GM18868 (cell line): ENCODE measurements around the gene TRIO.

Experiments used
- ATAC-seq: cut with Tn5 transposase; IDR thresholded peaks from one replicate; pipeline ENCODE4 v1.9.1; 2021; ENCODE audit warnings: mild to moderate bottlenecking, moderate library complexity; ENCODE audit not compliant: unreplicated experiment

The TRIO gene

DNA sequence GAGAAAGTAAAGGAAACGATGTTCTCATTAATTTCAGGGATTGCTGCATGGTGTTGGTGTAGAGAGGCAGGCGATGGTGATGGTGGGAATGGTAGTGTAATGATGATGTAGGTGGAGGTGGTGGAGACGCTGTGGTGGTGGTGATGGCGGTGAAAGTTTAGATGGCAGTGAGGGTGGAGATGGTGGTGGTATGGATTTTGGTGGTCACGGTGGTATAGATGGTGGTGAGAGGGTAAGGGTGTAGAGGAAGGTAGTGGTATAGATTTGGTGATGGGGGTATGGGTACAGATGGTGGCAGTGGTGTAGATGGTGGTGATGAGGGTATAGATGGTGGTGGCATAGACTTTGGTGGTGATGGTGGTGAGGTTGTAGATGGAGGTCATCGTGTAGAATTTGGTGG lies 259.3 kb downstream of the TRIO start:
- no peak for ATAC-seq

DNA sequence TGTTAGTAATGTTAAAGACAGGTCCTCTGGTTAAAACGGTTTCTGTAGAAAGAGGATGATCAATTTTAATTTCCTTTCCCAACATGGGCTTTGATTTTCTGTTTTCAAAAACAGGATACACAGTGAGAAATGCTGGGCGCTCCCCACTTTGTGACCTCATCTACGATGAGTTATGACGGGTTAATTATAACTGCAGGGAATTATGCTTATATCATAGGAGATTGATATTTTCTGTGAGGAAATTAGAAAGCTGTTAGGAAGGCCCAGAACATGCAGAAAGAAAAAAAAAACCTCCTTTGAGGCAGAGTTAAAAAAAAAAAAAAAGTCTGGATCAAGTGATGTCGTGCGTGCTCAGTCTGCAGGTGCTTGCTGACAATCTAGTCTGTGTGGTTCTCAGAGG lies 261.6 kb downstream of the TRIO start:
- ATAC-seq = no peak

DNA sequence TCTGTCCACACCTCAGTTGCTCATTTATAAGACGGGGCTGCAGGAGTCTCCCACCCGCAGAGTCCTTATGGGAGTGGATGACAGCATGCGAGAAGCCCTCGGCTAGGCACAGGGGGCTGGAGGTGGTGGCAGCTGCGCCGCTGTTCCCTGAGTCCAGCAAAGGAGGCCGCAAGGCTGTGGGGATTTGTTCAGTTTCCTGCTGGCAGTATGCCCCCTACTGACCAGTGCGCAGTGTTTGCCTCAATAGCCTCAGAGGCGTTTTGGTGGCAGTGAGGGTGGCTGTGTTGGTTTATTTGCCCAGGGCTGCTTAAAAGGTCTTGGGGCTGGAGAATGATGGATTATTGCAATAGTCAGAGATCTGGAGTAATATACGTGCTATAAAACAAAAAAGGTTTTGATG lies 262.1 kb downstream of the TRIO start:
- ATAC-seq = no peak

- no peak for ATAC-seq
Measured at GRCh38 chr5:14405706-14406553, 262.8 kb downstream of the TRIO start.

DNA sequence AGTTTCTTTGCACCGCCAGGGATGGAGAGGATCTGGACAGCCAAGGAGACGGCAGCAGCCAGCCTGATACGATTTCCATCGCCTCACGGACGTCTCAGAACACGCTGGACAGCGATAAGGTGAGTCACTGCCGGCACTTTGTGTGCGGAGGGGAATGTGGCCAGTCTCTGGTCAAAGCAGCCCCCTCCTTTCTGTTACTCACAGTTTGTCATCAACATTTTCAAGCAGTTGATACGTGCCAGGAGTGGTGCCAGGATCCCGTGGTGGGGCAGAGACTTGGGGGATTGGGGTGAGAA lies 263.4 kb downstream of the TRIO start:
- ATAC-seq = no peak

DNA sequence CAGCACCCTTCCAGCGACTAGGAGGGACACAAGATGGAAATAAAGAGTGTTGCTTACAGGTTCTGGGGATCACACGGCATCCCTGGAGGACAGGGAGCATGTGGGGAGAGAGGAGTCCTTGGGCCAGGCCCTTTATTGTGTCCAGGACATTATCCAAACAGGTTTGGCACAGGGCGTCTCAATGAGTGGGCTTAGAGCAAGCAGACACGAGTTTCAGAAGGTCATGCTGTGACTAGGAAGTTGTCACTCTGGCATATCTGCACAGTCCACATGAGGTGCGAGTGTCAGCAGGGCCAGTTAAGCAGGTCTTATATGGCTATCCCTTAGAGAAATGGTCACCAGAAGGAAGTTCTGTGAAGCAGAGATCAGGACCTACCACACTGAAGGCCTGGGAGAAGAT lies 263.9 kb downstream of the TRIO start:
- ATAC-seq = no peak

DNA sequence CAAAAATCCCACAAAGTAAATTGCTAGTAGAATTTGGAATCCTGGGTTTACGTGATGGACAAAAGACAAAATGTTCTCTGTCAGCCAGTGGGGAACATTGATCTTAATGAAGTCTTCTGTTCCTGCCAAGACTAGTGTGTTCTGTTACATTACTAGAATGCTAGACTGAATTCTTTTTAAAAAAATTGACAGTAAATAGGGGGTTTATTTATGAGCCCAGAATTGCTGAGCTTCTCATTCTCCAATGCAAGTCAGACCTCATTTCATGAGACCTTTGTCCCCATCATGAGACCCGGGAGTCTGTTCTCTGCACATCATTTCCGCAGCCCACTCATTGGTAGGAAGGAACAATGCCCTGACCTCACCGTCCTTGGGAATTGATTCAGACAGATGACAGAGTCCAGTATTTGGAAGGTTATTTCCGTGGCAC lies 264.6 kb downstream of the TRIO start:
- no peak for ATAC-seq

GRCh38 chr5:14408969-14409586 lies 265.9 kb downstream of the TRIO start:
- ATAC-seq = no peak

DNA sequence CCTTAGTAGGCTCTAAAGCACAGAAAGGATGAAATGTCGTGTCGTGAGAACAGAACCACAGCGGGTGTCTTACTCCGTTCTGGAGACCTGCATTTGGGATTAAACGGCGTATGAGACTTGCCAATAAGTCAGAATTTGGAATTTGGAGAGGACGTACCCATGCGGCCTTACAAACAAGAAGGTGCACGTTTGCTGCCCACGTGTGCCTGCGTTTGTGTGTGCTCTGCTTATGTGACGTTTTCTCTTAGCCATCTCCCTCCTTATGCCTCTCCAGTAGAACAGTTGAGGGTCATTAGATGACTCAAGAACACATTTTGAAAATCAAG lies 266.9 kb downstream of the TRIO start:
- no peak for ATAC-seq

GRCh38 chr5:14410394-14411201 lies 267.5 kb downstream of the TRIO start:
- ATAC-seq = no peak

- no peak for ATAC-seq
Measured at GRCh38 chr5:14411216-14411615, 268.1 kb downstream of the TRIO start.

DNA sequence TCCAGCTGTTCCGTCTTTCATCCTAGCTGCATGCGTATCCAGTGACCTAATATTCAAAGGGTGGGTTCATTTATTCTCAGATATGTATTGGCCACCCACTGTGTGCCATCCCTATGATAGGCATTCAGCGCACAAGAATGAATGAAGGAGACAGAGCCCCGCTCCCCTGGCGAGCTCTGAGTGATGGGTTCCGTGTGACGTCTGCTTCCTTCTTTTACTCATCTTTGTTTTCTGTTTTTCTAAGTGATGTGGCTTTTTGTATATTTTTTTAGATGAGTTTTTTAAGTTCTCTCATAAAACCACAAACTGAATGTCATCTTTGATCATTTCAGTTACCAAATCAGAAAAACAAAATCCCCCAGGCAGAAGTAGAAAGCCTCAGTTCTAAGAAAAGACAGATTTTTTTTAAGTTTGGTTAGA lies 270.2 kb downstream of the TRIO start:
- no peak for ATAC-seq

DNA sequence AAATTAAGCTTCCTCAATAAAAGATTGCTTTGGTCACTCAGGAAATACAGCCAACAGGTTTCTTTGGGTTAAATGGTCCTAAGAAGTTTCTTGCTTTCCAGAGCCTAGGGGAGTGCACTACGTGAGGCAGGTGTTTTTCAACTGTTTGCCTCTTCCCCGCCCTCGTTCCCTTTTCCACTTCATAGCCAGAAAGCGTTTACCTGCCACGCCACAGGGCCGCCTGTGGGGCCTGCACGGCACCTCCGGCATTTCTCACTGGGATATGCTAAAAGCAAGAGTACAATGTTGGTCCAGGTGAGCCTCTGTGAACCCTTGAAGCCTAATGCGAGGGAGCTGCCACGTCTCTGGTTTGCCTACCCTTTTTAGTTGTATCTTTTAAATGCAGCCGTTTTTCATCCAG lies 270.9 kb downstream of the TRIO start:
- no peak for ATAC-seq

GRCh38 chr5:14414656-14415023 lies 271.5 kb downstream of the TRIO start:
- no peak for ATAC-seq

DNA sequence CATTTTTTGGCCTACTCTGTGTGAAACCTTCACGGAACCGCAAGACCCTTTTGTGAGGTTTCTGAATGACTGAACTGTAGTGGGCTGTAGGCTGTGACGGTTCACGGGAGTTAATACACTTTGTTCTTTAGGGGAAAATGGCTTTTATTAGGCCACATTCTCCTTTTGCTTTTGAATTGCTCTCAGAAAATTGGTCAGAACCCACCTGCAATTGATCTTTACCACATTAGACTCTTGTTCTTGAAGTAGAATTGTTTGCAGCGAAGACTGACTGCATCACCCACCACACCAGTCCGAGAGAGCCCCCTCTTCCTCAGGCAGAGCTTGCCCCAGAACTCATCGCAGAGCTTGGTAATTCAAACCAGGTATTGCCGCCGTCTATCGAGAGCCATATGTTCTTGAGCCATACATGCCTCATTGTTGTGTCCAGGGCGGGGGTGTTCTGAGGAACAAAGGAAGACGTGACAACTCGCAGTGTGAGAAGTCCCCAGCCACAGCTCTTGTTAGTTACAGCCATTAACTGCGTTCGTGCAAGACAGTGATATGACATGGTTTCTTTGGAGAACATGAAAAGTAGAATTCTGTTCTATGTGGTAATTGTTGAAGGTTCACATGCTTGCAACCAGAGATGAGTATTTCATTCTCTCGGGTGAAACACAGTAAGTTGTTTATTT lies 272.0 kb downstream of the TRIO start:
- ATAC-seq = peak; percentile 54

DNA sequence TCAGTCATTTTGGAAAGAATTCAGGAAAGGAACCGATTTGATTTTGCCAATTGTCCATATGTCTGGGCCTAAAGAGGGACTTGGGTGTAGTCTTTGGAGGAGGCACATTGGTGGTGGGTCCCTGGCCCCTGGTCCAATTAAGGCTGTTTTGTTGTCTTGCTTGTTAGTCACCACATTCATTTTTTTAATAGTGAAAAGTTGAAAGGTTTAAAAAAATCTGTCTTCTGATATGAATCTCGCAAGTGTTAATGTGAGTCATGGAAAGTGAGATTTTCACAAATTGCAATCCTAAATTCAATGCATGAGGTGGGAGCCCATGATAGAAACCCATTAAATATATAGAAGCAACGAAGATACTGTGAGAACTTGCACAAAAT lies 272.5 kb downstream of the TRIO start:
- ATAC-seq = peak; percentile 48

DNA sequence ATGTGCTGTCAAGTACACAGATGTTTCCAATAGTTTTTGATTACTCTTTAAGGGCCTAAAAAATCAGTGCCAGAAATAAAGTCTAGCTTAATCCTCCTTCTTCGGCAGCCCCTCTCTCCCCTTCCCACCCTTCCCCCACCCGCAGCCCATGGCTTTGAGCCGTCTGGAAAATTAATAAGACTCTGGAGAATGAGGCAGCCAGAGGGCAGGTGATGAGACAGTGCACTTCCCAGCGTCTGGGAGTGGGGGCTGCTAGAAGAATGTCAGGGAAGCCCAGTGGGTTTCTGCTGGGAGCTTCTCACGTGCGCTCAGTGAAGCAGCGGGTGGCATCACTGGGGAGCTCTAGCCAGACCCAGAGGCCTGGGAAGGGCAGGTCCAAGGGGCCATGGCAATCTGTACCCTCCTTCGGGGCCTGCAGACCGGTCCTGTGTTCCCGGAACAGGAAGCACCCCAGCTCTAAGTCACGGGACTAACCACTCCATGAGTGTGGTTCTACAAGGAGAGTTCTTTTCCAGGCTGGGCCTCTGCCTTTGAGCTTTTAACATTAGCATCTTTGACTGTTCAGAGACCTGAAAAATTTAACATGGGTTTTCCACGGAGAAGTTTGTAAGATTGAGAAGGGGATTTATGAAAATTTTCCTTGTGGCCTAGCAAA lies 273.6 kb downstream of the TRIO start:
- ATAC-seq = no peak

DNA sequence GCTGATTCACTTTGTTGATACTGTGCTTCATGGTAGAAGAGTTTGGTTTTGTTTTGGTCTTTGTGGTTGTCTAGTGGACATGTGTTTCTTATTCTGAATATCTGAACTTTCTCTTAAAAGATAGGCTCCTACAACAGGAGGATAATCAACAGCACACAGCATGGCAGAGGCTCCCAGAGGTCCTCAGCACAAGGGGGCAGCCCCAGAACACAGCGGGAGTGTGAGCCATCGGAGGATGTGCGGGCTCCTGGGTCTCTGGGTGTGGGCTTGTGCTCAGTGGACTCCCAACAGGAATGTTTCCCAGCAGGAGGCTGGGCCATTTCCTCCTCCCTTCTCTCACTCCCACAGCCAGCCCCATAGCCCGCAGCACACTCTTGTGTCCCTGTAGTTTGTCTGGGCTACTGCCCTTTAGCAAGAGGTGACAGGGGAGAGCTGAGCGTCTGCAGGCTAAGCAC lies 274.2 kb downstream of the TRIO start:
- no peak for ATAC-seq

DNA sequence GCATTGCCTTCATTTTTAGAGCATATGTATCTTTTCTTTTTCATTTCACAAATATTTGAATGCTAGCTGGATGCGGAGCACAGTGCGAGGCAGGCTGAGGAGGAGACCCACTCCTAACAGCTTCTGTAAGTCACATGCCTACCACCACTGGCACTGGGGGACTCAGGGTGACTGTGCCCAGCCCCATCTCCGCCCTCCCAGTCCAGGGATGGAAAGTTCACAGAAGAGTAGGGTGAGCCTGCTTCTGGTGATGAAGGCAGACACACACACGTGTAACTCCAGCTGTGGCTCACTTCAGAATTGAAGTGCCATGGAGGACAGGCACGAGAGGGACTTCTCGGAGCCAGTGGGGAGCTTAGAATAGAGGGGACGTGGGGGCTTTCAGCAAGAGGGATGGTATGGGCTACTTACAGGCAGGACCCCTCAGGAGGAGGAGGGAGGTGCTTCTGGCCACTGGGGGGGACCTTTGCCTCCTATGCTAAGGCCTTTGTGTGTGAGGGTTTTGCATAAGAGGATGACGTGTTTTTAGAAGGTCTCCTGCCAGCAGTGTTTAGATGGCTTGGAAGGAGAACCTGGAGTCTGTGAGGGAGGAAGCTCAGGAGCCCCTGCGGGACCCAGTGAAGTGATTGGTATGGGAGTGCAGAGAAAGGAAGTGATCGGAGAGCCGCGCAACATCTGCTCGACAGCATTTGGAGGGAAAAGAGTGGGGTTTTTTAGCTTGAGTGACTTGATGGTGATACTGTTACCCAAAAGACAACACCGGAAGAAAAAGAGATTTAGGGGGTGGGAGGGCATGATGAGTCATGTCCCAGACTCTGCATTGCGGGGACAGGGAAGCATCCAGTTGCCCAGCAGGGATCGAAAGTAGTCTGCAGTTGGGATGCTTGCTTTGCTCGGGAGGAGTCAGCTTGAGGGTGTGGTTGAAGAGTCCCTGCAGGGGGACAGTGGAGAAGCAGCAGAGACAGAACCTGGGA lies 274.9 kb downstream of the TRIO start:
- no peak for ATAC-seq

DNA sequence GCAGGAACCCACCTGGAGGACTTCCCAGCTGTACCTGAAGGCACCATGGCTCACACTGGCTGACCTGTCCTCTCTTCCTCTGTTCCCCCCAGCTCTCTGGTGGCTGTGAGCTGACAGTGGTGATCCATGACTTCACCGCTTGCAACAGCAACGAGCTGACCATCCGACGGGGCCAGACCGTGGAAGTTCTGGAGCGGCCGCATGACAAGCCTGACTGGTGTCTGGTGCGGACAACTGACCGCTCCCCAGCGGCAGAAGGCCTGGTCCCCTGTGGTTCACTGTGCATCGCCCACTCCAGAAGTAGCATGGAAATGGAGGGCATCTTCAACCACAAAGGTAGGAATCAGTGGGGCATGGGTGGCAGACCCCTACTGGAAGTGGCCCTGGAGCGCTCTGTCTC lies 276.5 kb downstream of the TRIO start:
- ATAC-seq = no peak
